ENCODE measurements around the gene SLC43A3. TPM values are rescaled to one million over a fixed set of nuclear protein-coding genes. Genes with fewer than 3 reads are reported as not detected.
"Not testable (repeated sequence)": the region's sequence is repeated elsewhere in the genome, so short reads cannot be mapped to it uniquely, and the experiment has no call there.

The SLC43A3 gene
- total RNA-seq, 1 donor = 41.9 TPM

DNA sequence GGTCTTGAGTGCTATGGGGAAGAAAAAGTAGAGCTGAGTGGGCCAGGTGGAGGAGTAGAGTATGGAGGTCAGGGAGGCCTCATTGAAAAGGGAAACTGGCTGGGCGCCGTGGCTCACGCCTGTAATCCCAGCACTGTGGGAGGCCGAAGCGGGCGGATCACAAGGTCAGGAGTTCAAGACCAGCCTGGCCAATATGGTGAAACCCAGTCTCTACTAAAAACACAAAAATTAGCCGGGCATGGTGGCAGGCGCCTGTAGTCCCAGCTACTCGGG lies 18.1 kb upstream of the SLC43A3 start:
- not testable (repeated sequence) for H3K4me3 ChIP-seq (ENCODE audit: low read length); H3K4me1 ChIP-seq (ENCODE audit: insufficient read depth, low read length); H3K9me3 ChIP-seq (ENCODE audit: low read depth, low read length); H3K27me3 ChIP-seq (ENCODE audit: insufficient read depth, low read length)

GRCh38 chr11:57444362-57445121 lies 17.6 kb upstream of the SLC43A3 start:
- Histone ChIP-seq H3K27me3 (ENCODE audit: insufficient read depth, low read length) (no peaks in the 10 kb centered on the region), H3K4me1 (ENCODE audit: insufficient read depth, low read length) (no peaks in the 10 kb centered on the region), H3K4me3 (ENCODE audit: low read length) (no peak overlapping the region), H3K9me3 (ENCODE audit: low read depth, low read length) (no peaks in the 10 kb centered on the region)

GRCh38 chr11:57440744-57441414 lies 14.0 kb upstream of the SLC43A3 start:
- no peaks in the 10 kb centered on the region for H3K4me1 ChIP-seq (ENCODE audit: insufficient read depth, low read length)
- H3K9me3 ChIP-seq (ENCODE audit: low read depth, low read length) = no peaks in the 10 kb centered on the region
- no peak overlapping the region for H3K4me3 ChIP-seq (ENCODE audit: low read length)

GRCh38 chr11:57439786-57440185 lies 12.9 kb upstream of the SLC43A3 start:
- H3K4me1 ChIP-seq (ENCODE audit: insufficient read depth, low read length) = peaks cover 6% of the 10 kb centered on the region
- H3K4me3 ChIP-seq (ENCODE audit: low read length) = no peak overlapping the region
- H3K27me3 ChIP-seq (ENCODE audit: insufficient read depth, low read length) = no peaks in the 10 kb centered on the region
- H3K9me3 ChIP-seq (ENCODE audit: low read depth, low read length) = no peaks in the 10 kb centered on the region

More at GRCh38 chr11:57440744-57441414, 14.0 kb upstream of the SLC43A3 start:
- no peaks in the 10 kb centered on the region for H3K27me3 ChIP-seq (ENCODE audit: insufficient read depth, low read length)

GRCh38 chr11:57438345-57439285 lies 11.7 kb upstream of the SLC43A3 start:
- H3K4me3 ChIP-seq (ENCODE audit: low read length) = no peak overlapping the region
- no peaks in the 10 kb centered on the region for H3K9me3 ChIP-seq (ENCODE audit: low read depth, low read length)
- no peaks in the 10 kb centered on the region for H3K27me3 ChIP-seq (ENCODE audit: insufficient read depth, low read length)
- peaks cover 18% of the 10 kb centered on the region for H3K4me1 ChIP-seq (ENCODE audit: insufficient read depth, low read length)

DNA sequence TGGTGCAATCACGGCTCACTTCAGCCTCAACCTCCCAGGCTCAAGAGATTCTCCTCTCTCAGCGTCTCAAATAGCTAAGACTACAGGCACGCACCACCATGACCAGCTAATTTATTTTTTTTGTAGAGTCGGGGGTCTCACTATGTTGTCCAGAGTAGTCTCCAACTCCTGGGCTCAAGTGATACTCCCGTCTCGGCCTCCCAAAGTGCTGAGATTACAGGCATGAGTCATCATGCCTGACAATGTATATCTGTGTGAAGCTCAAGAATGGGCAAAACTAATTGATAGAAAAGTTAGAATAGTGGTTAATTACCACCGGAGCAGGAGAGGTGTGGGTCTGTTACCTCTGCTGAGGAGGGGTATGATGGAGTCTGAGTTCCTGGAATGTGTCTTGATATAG lies 9.1 kb upstream of the SLC43A3 start:
- H3K27me3 ChIP-seq (ENCODE audit: insufficient read depth, low read length) = no peaks in the 10 kb centered on the region
- H3K9me3 ChIP-seq (ENCODE audit: low read depth, low read length) = no peaks in the 10 kb centered on the region
- H3K4me3 ChIP-seq (ENCODE audit: low read length) = no peak overlapping the region
- H3K4me1 ChIP-seq (ENCODE audit: insufficient read depth, low read length) = peaks cover 42% of the 10 kb centered on the region

- peaks cover 42% of the 10 kb centered on the region for H3K4me1 ChIP-seq (ENCODE audit: insufficient read depth, low read length)
- no peaks in the 10 kb centered on the region for H3K9me3 ChIP-seq (ENCODE audit: low read depth, low read length)
- no peaks in the 10 kb centered on the region for H3K27me3 ChIP-seq (ENCODE audit: insufficient read depth, low read length)
- no peak overlapping the region for H3K4me3 ChIP-seq (ENCODE audit: low read length)
Observed at GRCh38 chr11:57434640-57435546, 8.0 kb upstream of the SLC43A3 start.

- H3K4me1 ChIP-seq (ENCODE audit: insufficient read depth, low read length) = peaks cover 42% of the 10 kb centered on the region
- no peaks in the 10 kb centered on the region for H3K27me3 ChIP-seq (ENCODE audit: insufficient read depth, low read length)
- H3K4me3 ChIP-seq (ENCODE audit: low read length) = no peak overlapping the region
- no peaks in the 10 kb centered on the region for H3K9me3 ChIP-seq (ENCODE audit: low read depth, low read length)
Observed at GRCh38 chr11:57432714-57433163, 5.8 kb upstream of the SLC43A3 start.

- H3K4me1 ChIP-seq (ENCODE audit: insufficient read depth, low read length) = peaks cover 48% of the 10 kb centered on the region
- no peak overlapping the region for H3K4me3 ChIP-seq (ENCODE audit: low read length)
- H3K27me3 ChIP-seq (ENCODE audit: insufficient read depth, low read length) = no peaks in the 10 kb centered on the region
- H3K9me3 ChIP-seq (ENCODE audit: low read depth, low read length) = no peaks in the 10 kb centered on the region
Observed at GRCh38 chr11:57432149-57432561, 5.2 kb upstream of the SLC43A3 start.

- Histone ChIP-seq H3K27me3 (ENCODE audit: insufficient read depth, low read length) (no peaks in the 10 kb centered on the region), H3K9me3 (ENCODE audit: low read depth, low read length) (no peaks in the 10 kb centered on the region), H3K4me1 (ENCODE audit: insufficient read depth, low read length) (peaks cover 58% of the 10 kb centered on the region), H3K4me3 (ENCODE audit: low read length) (no peak overlapping the region)
Observed at GRCh38 chr11:57430952-57431351, 4.0 kb upstream of the SLC43A3 start.

- H3K27me3 ChIP-seq (ENCODE audit: insufficient read depth, low read length) = no peaks in the 10 kb centered on the region
- peaks cover 63% of the 10 kb centered on the region for H3K4me1 ChIP-seq (ENCODE audit: insufficient read depth, low read length)
- no peak overlapping the region for H3K4me3 ChIP-seq (ENCODE audit: low read length)
- no peaks in the 10 kb centered on the region for H3K9me3 ChIP-seq (ENCODE audit: low read depth, low read length)
Observed at GRCh38 chr11:57429946-57430345, 3.0 kb upstream of the SLC43A3 start.

DNA sequence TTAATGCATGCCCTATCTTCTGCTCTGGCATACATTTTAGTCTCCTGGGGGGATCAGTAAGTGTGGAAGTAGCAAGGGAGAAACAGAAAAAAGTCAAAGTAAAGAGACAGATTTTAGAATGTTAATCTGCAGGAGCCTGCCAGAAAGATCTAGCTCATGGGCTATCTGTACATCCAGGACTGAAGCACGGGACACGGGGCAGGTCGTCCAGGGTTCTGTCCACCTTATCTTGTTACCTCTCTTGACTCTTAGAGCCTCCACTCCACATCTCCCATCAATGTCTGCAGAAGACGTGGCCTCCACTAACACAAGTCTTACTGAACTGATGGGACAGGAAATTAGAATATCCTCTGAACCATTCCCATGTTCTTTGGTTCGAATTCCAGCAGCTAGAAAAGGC lies 1.7 kb upstream of the SLC43A3 start:
- Histone ChIP-seq H3K9me3 (ENCODE audit: low read depth, low read length) (no peaks in the 10 kb centered on the region), H3K27me3 (ENCODE audit: insufficient read depth, low read length) (no peaks in the 10 kb centered on the region), H3K4me1 (ENCODE audit: insufficient read depth, low read length) (peaks cover 63% of the 10 kb centered on the region), H3K4me3 (ENCODE audit: low read length) (no peak overlapping the region)

- Histone ChIP-seq H3K4me3 (ENCODE audit: low read length) (no peak overlapping the region), H3K9me3 (ENCODE audit: low read depth, low read length) (no peaks in the 10 kb centered on the region), H3K4me1 (ENCODE audit: insufficient read depth, low read length) (peaks cover 55% of the 10 kb centered on the region), H3K27me3 (ENCODE audit: insufficient read depth, low read length) (no peaks in the 10 kb centered on the region)
Observed at GRCh38 chr11:57427727-57428082, 784 bp upstream of the SLC43A3 start.

DNA sequence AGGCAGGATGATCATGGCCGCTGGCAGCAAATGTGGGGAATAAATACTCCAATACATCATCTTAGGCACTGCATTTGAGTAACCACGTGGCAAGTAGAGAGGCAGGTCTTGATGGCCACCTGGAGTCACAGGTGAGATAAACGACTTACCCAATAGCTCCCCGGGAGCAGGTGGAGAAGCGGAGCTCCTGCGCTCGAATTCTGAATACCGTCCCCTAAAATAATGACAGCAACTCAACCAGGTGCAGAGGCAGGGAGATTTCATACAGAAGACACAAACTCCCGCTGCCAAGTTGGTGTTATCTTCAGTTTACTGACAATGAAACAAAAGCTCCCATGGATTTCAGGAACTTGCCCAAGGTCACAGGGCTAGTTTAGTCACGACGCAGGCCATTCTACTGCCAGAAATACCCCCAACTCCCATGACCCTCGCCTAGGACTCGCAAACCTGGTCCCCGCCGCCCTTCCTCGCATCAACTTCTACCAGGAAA lies 437 bp downstream of the SLC43A3 start:
- Histone ChIP-seq H3K4me1 (ENCODE audit: insufficient read depth, low read length) (peaks cover 46% of the 10 kb centered on the region), H3K4me3 (ENCODE audit: low read length) (peak overlapping the region; percentile 58), H3K9me3 (ENCODE audit: low read depth, low read length) (no peaks in the 10 kb centered on the region), H3K27me3 (ENCODE audit: insufficient read depth, low read length) (no peaks in the 10 kb centered on the region)

Measured in mononuclear cell (primary cell).